HG02759 (cell line): ENCODE results near the gene CEP72.
A peak's percentile ranks its signal among the peaks of the same experiment; 100 is the strongest.
"Not testable (repeated sequence)": the region's sequence is repeated elsewhere in the genome, so short reads cannot be mapped to it uniquely, and the experiment has no call there.

ENCODE experiments used
- ATAC-seq: cut with Tn5 transposase; IDR thresholded peaks from one replicate; pipeline ENCODE4 v1.9.1; 2021; ENCODE audit warnings: mild to moderate bottlenecking, moderate library complexity; ENCODE audit not compliant: unreplicated experiment

Gene CEP72

GRCh38 chr5:610744-611730 is 1.1 kb upstream of the CEP72 start:
- no peak for ATAC-seq

- ATAC-seq, result peak; percentile 38
Observed at GRCh38 chr5:612498-613424, 621 bp downstream of the CEP72 start.

- ATAC-seq, result no peak
Observed at GRCh38 chr5:616484-617039, 4.4 kb downstream of the CEP72 start.

- no peak for ATAC-seq
Observed at GRCh38 chr5:617896-618295, 5.8 kb downstream of the CEP72 start.

- no peak for ATAC-seq
Observed at GRCh38 chr5:618450-618849, 6.3 kb downstream of the CEP72 start.

GRCh38 chr5:619444-619843 is 7.3 kb downstream of the CEP72 start:
- no peak for ATAC-seq

GRCh38 chr5:620152-620551 is 8.0 kb downstream of the CEP72 start:
- no peak for ATAC-seq

- ATAC-seq, result no peak
Observed at GRCh38 chr5:620586-621180, 8.5 kb downstream of the CEP72 start.

GRCh38 chr5:621341-621761 is 9.2 kb downstream of the CEP72 start:
- ATAC-seq, result no peak

GRCh38 chr5:622359-622758 is 10.2 kb downstream of the CEP72 start:
- ATAC-seq, result no peak

GRCh38 chr5:622946-623522 is 10.9 kb downstream of the CEP72 start:
- ATAC-seq, result no peak

- no peak for ATAC-seq
Observed at GRCh38 chr5:623531-623930, 11.4 kb downstream of the CEP72 start.

GRCh38 chr5:624118-624950 is 12.2 kb downstream of the CEP72 start:
- no peak for ATAC-seq

- ATAC-seq, result no peak
Observed at GRCh38 chr5:624951-625230, 12.8 kb downstream of the CEP72 start.

GRCh38 chr5:625516-625915 is 13.4 kb downstream of the CEP72 start:
- ATAC-seq, result no peak

- no peak for ATAC-seq
Observed at GRCh38 chr5:626850-627249, 14.7 kb downstream of the CEP72 start.

GRCh38 chr5:627840-628239 is 15.7 kb downstream of the CEP72 start:
- no peak for ATAC-seq

GRCh38 chr5:628351-629205 is 16.4 kb downstream of the CEP72 start:
- not testable (repeated sequence) for ATAC-seq

GRCh38 chr5:633501-633955 is 21.4 kb downstream of the CEP72 start:
- ATAC-seq, result no peak
